GM21723 (cell line): ENCODE measurements around the gene ACP6.
"Not testable (repeated sequence)": the region's sequence is repeated elsewhere in the genome, so short reads cannot be mapped to it uniquely, and the experiment has no call there.

ENCODE experiments used
- ATAC-seq: cut with Tn5 transposase; IDR thresholded peaks from one replicate; pipeline ENCODE4 v1.9.1; 2021; ENCODE audit warnings: mild to moderate bottlenecking, moderate library complexity; ENCODE audit not compliant: unreplicated experiment

ACP6 gene

GRCh38 chr1:147670319-147671001, at the start of gene ACP6:
TSS of gene ACP6 (minus strand) at chr1:147670524. CDS start at chr1:147670048, 476 bp downstream.
- peak; percentile 98 for ATAC-seq

DNA sequence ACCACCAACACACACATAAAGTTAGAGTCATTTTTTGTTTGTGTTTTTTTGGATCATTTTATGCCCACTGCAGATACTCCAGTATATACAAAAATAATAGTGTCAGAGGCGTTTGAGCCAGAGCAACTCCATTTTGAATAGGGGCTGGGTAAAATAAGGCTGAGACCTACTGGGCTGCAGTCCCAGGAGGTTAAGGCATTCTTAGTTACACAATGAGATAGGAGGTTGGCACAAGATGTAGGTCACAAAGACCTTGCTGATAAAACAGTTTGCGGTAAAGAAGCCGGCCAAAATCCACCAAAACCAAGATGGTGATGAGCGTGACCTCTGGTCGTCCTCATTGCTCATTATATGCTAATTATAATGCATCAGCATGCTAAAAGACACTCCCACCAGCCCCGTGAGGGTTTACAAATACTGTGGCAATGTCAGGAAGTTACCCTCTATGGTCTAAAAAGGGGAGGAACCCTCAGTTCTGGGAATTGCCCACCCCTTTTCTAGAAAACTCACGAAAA, 49.4 kb upstream of the ACP6 start:
- no peak for ATAC-seq

DNA sequence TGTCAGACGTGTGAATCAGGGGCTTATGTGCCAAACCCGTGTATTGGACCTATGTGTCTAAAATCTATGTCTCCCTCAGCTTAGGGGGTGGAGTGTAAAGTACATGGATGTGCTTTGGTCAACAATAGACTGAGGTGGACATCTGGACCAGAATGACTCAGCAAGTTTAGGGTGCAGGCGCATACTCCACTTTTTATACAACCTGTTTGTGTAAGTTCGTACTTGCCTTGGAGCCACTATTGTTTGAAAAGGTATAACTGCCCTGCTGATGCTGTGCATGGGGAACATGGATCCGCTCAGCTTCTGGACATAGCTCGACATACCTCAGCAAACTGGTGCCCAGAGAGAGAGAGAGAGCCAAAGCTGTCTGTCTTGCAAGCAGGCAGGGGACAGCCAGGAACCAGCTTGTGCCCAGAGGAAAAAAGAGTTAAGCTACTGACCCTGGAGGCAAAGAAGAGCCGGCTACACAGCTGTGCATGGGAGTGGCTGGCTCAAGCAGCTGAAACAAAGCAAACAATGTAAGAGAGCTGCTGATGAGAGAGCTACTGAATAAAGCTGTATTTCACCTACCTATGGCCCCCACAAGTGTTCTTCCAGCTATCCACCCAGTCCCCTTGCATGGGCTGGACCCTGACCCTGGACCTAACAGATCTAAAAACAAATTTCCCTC, 48.8 kb upstream of the ACP6 start:
- no peak for ATAC-seq

DNA sequence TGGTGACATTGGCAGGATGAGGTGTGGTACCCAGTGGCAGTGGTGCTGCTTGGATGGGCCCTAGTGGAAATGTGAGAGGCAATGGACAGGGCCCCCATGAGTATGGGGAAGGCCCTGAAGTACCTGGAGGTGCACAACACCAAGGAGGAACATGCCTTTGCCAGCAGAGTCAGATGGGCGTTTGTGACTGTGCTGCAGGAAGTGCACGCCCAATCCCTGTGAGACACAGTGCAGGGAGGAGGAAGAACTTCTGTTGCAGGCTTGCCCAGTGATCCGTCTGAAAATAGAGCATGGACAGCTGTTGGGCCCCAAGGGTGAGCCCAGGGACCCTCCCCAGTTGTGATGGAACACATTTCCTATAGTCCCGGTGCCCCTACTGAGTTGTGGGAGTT, 47.4 kb upstream of the ACP6 start:
- no peak for ATAC-seq

DNA sequence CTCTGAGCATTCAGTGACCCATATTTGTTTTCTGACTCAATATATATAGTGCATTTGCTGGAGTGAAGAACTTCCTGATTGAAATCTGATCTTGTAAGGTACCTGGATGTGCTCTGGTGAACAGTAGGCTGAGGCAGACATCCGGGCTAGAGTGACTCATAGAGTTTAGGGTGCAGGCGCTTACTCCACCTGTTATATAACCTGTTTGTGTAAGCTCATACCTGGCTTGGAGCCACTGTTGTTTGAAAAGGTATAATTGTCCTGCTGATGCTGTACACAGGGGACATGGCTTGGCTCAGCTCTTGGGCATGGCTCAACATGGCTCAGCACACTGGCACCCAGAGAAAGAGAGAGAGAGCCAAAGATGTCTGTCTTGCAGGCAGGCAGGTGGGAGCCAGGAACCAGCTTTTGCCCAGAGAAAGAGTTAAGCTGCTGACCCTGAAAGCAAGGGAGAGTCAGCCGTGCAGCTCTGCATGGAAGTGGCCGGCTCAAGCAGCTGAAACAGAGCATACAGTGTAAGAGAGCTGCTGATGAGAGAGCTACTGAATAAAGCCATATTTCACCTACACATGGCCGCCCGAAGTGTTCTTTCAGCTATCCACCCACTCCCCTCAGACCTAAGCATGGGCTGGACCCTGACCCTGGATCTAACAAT, 46.9 kb upstream of the ACP6 start:
- no peak for ATAC-seq

DNA sequence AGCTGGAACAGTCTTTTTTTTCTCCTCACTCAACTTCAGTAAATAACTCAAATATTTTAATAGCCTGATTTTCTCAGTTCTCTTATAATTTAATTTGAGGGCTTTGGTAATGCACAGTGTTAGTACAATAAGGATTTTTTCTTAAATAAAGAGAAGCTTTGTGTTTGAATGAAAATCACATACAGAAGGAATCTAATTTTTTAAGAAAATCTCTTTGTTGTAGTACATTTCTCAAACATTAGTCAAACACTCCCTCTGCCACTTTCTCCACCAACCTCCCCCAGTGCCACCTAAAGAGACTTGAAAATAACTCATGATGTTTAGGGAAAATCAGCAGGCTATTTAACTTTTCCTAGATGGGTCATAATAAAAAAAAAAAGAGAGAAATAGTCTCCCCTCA, 42.3 kb upstream of the ACP6 start:
- no peak for ATAC-seq

GRCh38 chr1:147700042-147701006, 30.0 kb upstream of the ACP6 start:
- no peak for ATAC-seq

DNA sequence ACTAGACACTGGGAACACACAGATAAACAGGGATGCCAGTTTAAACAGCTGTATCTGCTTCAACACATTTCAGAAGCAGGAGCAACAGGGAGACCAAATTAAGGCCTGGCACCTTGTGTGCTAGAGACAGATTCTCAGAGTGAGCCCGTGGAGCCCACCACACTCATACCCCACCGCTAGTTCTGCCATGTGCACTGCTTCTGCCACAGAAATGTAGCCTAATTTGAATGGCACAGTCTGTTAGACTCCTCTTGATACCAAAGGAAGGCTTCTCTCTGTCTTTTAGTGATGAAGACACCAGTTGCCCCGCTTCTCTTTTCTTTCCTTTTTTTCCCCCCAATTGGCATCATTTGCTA, 29.3 kb upstream of the ACP6 start:
- no peak for ATAC-seq

GRCh38 chr1:147683163-147683763, 12.9 kb upstream of the ACP6 start:
- ATAC-seq, result no peak

DNA sequence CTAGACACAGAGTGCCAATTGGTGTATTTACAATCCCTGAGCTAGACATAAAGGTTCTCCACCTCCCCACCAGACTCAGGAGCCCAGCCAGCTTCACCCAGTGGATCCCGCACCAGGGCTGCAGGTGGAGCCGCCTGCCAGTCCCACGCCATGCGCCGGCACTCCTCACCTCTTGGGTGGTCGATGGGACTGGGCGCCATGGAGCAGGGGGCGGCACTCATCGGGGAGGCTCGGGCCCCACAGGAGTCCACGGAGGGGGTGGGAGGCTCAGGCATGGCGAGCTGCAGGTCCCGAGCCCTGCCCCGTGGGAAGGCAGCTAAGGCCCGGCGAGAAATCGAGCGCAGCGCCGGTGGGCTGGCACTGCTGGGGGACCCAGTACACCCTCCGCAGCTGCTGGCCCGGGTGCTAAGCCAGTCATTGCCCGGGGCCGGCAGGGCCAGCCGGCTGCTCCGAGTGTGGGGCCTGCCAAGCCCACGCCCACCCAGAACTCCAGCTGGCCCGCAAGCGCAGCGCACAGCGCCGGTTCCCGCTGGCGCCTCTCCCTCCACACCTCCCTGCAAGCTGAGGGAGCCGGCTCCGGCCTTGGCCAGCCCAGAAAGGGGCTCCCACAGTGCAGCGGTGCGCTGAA, 10.4 kb upstream of the ACP6 start:
- not testable (repeated sequence) for ATAC-seq

GRCh38 chr1:147677681-147678080, 7.4 kb upstream of the ACP6 start:
- not testable (repeated sequence) for ATAC-seq

DNA sequence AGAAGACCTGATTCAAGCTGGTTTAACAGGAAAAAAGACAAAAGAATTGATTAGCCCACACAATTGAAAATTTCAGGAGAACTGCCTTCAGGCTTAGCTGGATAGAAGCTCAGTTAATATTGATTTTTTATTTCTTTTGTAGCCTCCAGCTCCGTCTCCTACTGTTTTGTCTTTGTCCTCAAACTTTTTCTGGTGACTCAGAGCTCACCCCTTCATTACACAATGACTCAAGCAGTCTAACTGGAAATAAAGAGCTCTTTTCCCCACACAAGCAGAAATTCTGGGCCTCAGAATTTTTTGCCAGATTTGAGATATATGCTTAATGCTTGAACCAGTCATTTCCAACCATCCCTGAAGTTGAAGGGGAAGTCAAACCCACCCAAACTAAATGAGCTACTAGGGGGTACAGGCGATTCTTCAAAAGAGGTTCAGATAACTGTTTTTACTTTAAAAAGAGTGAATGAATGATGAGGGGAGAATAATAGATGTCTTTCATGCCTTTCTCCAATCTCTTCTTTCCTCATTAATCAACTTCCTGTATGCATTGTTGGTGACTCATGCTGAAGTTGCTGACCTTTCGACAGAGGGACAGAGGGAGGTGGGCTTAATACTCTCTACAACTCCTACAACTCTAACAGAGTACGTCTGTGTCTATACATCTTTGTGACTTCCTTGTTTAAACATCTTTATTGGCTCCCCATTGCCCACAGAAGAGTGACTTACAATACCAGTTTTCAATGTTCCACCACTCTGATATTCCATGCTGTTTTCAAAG, 6.2 kb upstream of the ACP6 start:
- no peak for ATAC-seq

DNA sequence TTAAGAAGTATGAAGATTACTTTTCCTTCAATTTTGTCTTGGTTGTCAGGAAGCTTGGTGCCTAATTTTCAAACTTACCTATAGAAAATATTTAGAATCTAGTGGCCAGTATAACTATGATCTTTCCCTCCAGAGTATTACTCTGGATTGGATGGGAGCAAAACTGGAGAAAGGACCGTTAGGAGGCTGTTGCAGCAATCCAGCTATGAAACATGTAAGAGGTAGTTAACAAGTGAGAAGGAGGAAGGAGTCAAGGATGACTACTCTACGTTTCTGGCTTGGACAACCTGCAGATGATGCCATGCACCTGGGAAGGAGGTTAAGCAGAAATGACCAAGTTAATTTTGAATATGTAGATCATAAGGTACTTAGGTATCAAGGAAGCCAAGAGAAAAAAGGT, 3.5 kb upstream of the ACP6 start:
- no peak for ATAC-seq

DNA sequence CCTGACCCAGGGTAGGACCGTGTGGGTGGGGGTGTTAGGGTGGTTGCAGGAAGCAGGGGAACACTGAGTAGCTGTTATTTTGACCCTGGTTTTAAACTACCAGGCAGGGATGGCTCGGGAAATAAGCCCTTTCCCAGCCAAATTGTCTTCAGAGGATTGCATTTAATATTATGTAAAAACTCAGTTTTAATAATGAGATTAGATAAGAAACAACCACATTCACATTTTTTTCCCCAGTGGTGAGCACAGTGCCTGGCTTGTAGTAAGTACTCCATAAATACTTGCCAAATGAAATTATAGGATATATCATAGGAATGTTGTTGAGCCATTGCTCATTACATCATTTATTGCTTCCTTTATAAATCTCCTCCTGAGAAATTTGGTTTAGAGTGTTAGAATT, 3.1 kb upstream of the ACP6 start:
- ATAC-seq, result no peak

GRCh38 chr1:147669469-147670318, 630 bp downstream of the ACP6 start:
- peak; percentile 40 for ATAC-seq

DNA sequence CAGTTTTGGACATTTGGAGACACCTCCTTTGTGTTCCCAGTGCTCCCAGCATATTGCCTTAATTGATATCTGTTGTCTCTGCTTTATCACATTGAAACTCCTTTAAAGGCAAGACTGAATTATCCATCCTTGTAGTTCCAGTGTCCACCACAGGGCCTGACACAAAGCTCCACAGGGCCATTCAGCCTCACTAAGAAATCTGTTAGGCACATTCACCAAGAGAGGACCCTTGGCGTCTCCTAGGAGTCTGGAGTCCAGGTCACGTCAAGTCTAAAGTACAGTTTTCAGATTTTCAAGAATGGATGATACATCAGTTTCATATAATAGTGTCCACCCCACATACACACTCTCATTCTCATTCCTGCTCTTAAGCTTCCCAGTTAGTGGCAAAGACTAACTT, 4.8 kb downstream of the ACP6 start:
- no peak for ATAC-seq

DNA sequence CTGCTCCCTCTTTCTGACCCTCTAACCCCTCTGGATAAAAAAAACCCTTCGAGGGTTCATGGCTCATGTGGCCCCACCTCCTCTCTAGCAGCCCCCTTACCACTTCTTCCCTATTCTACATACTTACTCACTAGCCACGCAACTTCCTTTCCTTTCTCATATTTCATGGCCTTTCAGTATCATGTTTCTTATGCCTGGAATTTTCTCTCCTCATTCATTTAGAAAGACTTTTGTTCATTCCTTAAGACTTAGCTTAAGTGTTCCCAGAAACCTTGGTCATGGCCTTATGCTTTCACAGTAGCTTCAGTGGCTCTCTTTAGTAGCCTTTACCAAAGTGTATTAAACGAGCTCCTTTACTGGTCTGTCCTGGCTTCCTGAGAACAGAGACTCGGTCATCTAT, 6.1 kb downstream of the ACP6 start:
- ATAC-seq, result no peak

- no peak for ATAC-seq
Measured at GRCh38 chr1:147654511-147654910, 15.8 kb downstream of the ACP6 start.
